Measurements from ENCODE around the gene U2SURP. TPM values are rescaled to one million over a fixed set of nuclear protein-coding genes. Genes with fewer than 3 reads are reported as not detected.

The U2SURP gene
- total RNA-seq, 1 experiment from 2014 or later = 132 TPM

DNA sequence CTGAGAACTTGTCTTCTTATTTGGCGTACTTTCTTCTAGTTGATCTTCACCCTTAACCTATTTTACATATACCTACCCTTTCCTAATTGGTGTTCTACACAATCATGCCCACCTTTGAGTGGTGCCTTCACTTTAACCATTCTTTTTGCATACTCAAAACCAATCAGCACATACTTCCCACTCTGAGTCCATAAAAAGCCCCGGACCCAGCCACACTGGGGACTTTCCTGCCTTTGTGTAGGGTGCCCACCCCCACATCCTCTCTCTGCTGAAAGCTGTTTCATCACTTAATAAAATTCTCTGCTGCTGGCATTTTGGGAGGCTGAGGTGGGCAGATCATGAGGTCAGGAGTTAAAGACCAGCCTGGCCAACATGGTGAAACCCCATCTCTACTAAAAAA, 102.3 kb downstream of the U2SURP start:
- ATAC-seq = no peak
- POLR2A ChIA-PET = no interaction called here

More for the DNA sequence above, 102.3 kb downstream of the U2SURP start:
- DNase-seq (ENCODE audit: low read depth, low spot score) = no peak
- Histone ChIP-seq H4K20me1 (ENCODE audit: insufficient read depth) (no peaks in the 10 kb centered on the region), H3K9me3 (ENCODE audit: control insufficient read depth in 1 of 2, insufficient read depth in 1 of 2, low read depth in 1 of 2, low read length in 2 of 2) (peaks cover 0 to 8% of the 10 kb centered on the region in 2 experiments; a peak in 2 of 4 replicates), H3K79me2 (ENCODE audit: insufficient read depth, low read length) (no peaks in the 10 kb centered on the region), H2AFZ (ENCODE audit: low read depth, low read length, poor library complexity, severe bottlenecking) (no peak overlapping the region), H3K27me3 (ENCODE audit: insufficient read depth, low read length) (no peaks in the 10 kb centered on the region), H3K27ac (ENCODE audit: low read depth, low read length) (no peak overlapping the region), H3K36me3 (ENCODE audit: control insufficient read depth in 1 of 2, insufficient read depth in 2 of 2, low read length in 2 of 2) (no peaks in the 10 kb centered on the region), H3K4me3 (replicated peaks in 1 of 2; ENCODE audit: low read depth in 1 of 2, low read length in 2 of 2) (no peak overlapping the region), H3K9ac (ENCODE audit: low read length) (no peak overlapping the region), H3K4me1 (ENCODE audit: control insufficient read depth in 1 of 2, insufficient read depth in 2 of 2, low read length in 2 of 2) (no peaks in the 10 kb centered on the region), H3K4me2 (ENCODE audit: low read length) (no peak overlapping the region), H3K9me2 (ENCODE audit: insufficient read depth) (no peaks in the 10 kb centered on the region)
- intact Hi-C loops (cut with micrococcal nuclease) = no loop called here
- ChIA-PET CTCF (no interaction called here), RAD21 (ENCODE audit: low non-redundant PET in 1 of 2, low total read pairs in 2 of 2, uncharacterized antibody in 2 of 2, unreplicated experiment in 2 of 2) (no interaction called here)
- TF ChIP-seq SRF (IDR thresholded peaks at IDR 0.05; ENCODE audit: low read depth) (no peak), ZBTB33 (IDR thresholded peaks at IDR 0.05; ENCODE audit: extremely low read depth, insufficient replicate concordance, low read length) (no peak), SP1 (IDR thresholded peaks at IDR 0.05; ENCODE audit: low read depth) (no peak), SIN3A (IDR thresholded peaks at IDR 0.05; ENCODE audit: low read depth) (no peak), TCF7L2 (IDR thresholded peaks at IDR 0.05; ENCODE audit: borderline replicate concordance, extremely low read depth, insufficient read depth, insufficient read length) (no peak), ZFX (IDR thresholded peaks at IDR 0.05) (no peak), CEBPB (IDR thresholded peaks at IDR 0.05; ENCODE audit: low read depth) (no peak)
- TF ChIP-seq, protein P1, sequence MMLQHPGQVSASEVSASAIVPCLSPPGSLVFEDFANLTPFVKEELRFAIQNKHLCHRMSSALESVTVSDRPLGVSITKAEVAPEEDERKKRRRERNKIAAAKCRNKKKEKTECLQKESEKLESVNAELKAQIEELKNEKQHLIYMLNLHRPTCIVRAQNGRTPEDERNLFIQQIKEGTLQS (IDR thresholded peaks at IDR 0.05) = no peak
- TF ChIP-seq, protein P2, sequence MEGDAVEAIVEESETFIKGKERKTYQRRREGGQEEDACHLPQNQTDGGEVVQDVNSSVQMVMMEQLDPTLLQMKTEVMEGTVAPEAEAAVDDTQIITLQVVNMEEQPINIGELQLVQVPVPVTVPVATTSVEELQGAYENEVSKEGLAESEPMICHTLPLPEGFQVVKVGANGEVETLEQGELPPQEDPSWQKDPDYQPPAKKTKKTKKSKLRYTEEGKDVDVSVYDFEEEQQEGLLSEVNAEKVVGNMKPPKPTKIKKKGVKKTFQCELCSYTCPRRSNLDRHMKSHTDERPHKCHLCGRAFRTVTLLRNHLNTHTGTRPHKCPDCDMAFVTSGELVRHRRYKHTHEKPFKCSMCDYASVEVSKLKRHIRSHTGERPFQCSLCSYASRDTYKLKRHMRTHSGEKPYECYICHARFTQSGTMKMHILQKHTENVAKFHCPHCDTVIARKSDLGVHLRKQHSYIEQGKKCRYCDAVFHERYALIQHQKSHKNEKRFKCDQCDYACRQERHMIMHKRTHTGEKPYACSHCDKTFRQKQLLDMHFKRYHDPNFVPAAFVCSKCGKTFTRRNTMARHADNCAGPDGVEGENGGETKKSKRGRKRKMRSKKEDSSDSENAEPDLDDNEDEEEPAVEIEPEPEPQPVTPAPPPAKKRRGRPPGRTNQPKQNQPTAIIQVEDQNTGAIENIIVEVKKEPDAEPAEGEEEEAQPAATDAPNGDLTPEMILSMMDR (IDR thresholded peaks at IDR 0.05 in 2 of 3, conservative IDR thresholded peaks at IDR 0.05 in 1 of 3; ENCODE audit: borderline replicate concordance in 1 of 3, insufficient read depth in 1 of 3, low read depth in 2 of 3, low read length in 2 of 3) = no peak
- BruUV-seq (replicated peaks) = no TSS peak

Data from HCT116 (cell line).